ENCODE data around the gene LVRN. TPM values are rescaled to one million over a fixed set of nuclear protein-coding genes. Genes with fewer than 3 reads are reported as not detected.

LVRN gene
- total and polyA plus RNA-seq, 2 donors (not counting 3 experiments of a cell fraction or from before 2014, with no cell fraction given) = 0.11 to 0.38 TPM

DNA sequence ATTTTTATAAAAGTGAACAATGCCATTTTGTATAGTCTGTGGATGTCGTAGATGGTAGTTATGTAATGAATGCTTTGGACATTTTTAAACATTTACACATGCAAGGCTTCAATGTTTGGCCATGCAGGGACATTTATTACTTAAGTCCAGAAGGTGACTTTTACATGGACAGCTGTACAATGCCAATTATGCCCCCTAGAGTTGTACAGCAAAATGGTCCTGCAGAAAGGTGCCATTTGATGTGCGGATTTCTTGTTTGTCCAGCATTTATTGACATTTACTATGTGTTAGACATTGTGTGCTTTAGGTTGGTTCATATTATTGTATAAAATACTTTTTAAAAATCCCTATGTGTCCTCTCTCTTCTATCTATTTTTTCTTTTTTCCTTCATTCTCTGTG lies 100.1 kb downstream of the LVRN start:
- TF ChIP-seq FOS (IDR thresholded peaks at IDR 0.05; ENCODE audit: borderline replicate concordance, insufficient read depth, low read length) (no peak), POLR2AphosphoS5 (IDR thresholded peaks at IDR 0.05; ENCODE audit: insufficient read depth, low read depth, low read length) (no peak), JUN (IDR thresholded peaks at IDR 0.05; ENCODE audit: borderline replicate concordance, insufficient read depth, insufficient read length, low read depth) (no peak), EZH2 (IDR thresholded peaks at IDR 0.05; ENCODE audit: borderline replicate concordance, low read depth, low read length, severe bottlenecking) (no peak), MYC (IDR thresholded peaks at IDR 0.05; ENCODE audit: low read depth, low read length) (no peak), POLR2A (IDR thresholded peaks at IDR 0.05; ENCODE audit: low read depth, low read length) (no peak), GATA2 (IDR thresholded peaks at IDR 0.05; ENCODE audit: insufficient read depth, insufficient read length, low read depth, low read length) (no peak), MAX (IDR thresholded peaks at IDR 0.05; ENCODE audit: insufficient read depth, insufficient read length) (no peak)
- TF ChIP-seq, protein P1, sequence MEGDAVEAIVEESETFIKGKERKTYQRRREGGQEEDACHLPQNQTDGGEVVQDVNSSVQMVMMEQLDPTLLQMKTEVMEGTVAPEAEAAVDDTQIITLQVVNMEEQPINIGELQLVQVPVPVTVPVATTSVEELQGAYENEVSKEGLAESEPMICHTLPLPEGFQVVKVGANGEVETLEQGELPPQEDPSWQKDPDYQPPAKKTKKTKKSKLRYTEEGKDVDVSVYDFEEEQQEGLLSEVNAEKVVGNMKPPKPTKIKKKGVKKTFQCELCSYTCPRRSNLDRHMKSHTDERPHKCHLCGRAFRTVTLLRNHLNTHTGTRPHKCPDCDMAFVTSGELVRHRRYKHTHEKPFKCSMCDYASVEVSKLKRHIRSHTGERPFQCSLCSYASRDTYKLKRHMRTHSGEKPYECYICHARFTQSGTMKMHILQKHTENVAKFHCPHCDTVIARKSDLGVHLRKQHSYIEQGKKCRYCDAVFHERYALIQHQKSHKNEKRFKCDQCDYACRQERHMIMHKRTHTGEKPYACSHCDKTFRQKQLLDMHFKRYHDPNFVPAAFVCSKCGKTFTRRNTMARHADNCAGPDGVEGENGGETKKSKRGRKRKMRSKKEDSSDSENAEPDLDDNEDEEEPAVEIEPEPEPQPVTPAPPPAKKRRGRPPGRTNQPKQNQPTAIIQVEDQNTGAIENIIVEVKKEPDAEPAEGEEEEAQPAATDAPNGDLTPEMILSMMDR (IDR thresholded peaks at IDR 0.05; ENCODE audit: extremely low read depth in 1 of 2, insufficient read depth in 1 of 2, low read depth in 1 of 2, low read length in 2 of 2) = no peak
- FAIRE-seq = no peak
- CTCF ChIA-PET = interaction anchor here (1.0 kb wide), 1 partner anchor 174 kb away, joined by 5 read pairs; no protein-coding TSS in a partner anchor

More for the DNA sequence above, 100.1 kb downstream of the LVRN start:
- H3K27ac ChIP-seq (ENCODE audit: insufficient read depth, low read depth, low read length) = no peak overlapping the region
- dilution Hi-C loops (cut with MboI; ENCODE audit: extremely low pct_ligation_motif_present, low sequenced_read_pairs) (no loop called here), intact Hi-C loops (cut with micrococcal nuclease) (no loop called here)
- H2AFZ ChIP-seq (ENCODE audit: low read depth, low read length) = no peak overlapping the region
- POLR2A ChIA-PET = no interaction called here
- no peaks in the 10 kb centered on the region for H4K20me1 ChIP-seq (replicated peaks; ENCODE audit: control insufficient read depth, extremely low read depth, insufficient read depth, low read length)
- no peaks in the 10 kb centered on the region for H3K9me1 ChIP-seq (replicated peaks; ENCODE audit: control insufficient read depth, extremely low read depth, insufficient read depth, low read length)
- H3K9me3 ChIP-seq (replicated peaks; ENCODE audit: control insufficient read depth, insufficient read depth, low read length) = no peaks in the 10 kb centered on the region
- no TSS peak for BruUV-seq (replicated peaks)
- H3K79me2 ChIP-seq (ENCODE audit: control insufficient read depth, insufficient read depth, low read length) = no peaks in the 10 kb centered on the region
- H3K36me3 ChIP-seq (ENCODE audit: control insufficient read depth in 2 of 2, extremely low read depth in 1 of 2, insufficient read depth in 2 of 2, low read length in 2 of 2) = no peaks in the 10 kb centered on the region
- no peaks in the 10 kb centered on the region for H3K4me1 ChIP-seq (ENCODE audit: control insufficient read depth, extremely low read depth, insufficient read depth, low read length)
- no peak overlapping the region for H3K9ac ChIP-seq (replicated peaks; ENCODE audit: extremely low read depth, insufficient read depth, low read length)
- DNase-seq (ENCODE audit: low read depth, low spot score) = no peak
- H3K4me3 ChIP-seq (replicated peaks in 1 of 3; ENCODE audit: insufficient read depth in 1 of 3, low read depth in 1 of 3, low read length in 3 of 3) = no peak overlapping the region
- H3K4me2 ChIP-seq (ENCODE audit: insufficient read depth, low read length) = no peak overlapping the region
- H3K27me3 ChIP-seq (ENCODE audit: control insufficient read depth in 2 of 2, insufficient read depth in 2 of 2, low read length in 2 of 2) = peaks cover 10 to 15% of the 10 kb centered on the region in 2 experiments
